Activated CD4-positive, CD25-positive, alpha-beta regulatory T cell treated with anti-CD3 and anti-CD28 coated beads, Interleukin-2, amount 50 U/mL, for 72 hours (primary cell): ENCODE results near the gene CYB5R2.

ENCODE experiments used
- DNase-seq: peaks from one replicate; pipeline ENCODE4 v3.0.0; 2021

Gene CYB5R2

GRCh38 chr11:7672960-7673723 is at the start of gene CYB5R2:
Gene CYB5R2, minus strand, starts transcription at chr11:7673500. Its CDS starts 675 bp downstream, at chr11:7672825.
- DNase-seq = no peak

- DNase-seq = no peak
These were observed 41.5 kb upstream of the CYB5R2 start for GRCh38 chr11:7714786-7715185.

GRCh38 chr11:7706377-7706776 is 33.1 kb upstream of the CYB5R2 start, which contains the start of gene OVCH2:
Gene OVCH2, minus strand, starts transcription at chr11:7706477. Its CDS starts 83 bp downstream, at chr11:7706394.
- DNase-seq = no peak

- no peak for DNase-seq
These were observed 30.4 kb upstream of the CYB5R2 start for GRCh38 chr11:7703740-7704139.

- DNase-seq = no peak
These were observed 23.1 kb upstream of the CYB5R2 start for GRCh38 chr11:7696424-7696823.

GRCh38 chr11:7694235-7694634 is 20.9 kb upstream of the CYB5R2 start:
- DNase-seq = no peak

GRCh38 chr11:7692426-7692825 is 19.1 kb upstream of the CYB5R2 start:
- no peak for DNase-seq

- no peak for DNase-seq
These were observed 18.6 kb upstream of the CYB5R2 start for GRCh38 chr11:7691759-7692350.

GRCh38 chr11:7690648-7691047 is 17.3 kb upstream of the CYB5R2 start:
- DNase-seq = no peak

GRCh38 chr11:7689239-7689638 is 15.9 kb upstream of the CYB5R2 start:
- no peak for DNase-seq

GRCh38 chr11:7688238-7688826 is 15.0 kb upstream of the CYB5R2 start:
- DNase-seq = no peak

GRCh38 chr11:7687386-7687785 is 14.1 kb upstream of the CYB5R2 start:
- no peak for DNase-seq

GRCh38 chr11:7686761-7687160 is 13.5 kb upstream of the CYB5R2 start:
- no peak for DNase-seq

- DNase-seq = no peak
These were observed 10.3 kb upstream of the CYB5R2 start for GRCh38 chr11:7683571-7683970.

- no peak for DNase-seq
These were observed 4.5 kb upstream of the CYB5R2 start for GRCh38 chr11:7677796-7678201.

- DNase-seq = no peak
These were observed 3.8 kb upstream of the CYB5R2 start for GRCh38 chr11:7677071-7677470.

- DNase-seq = no peak
These were observed 2.3 kb upstream of the CYB5R2 start for GRCh38 chr11:7675631-7676030.

- no peak for DNase-seq
These were observed 579 bp upstream of the CYB5R2 start for GRCh38 chr11:7673724-7674434.

GRCh38 chr11:7672276-7672959 is 882 bp downstream of the CYB5R2 start:
- no peak for DNase-seq

- no peak for DNase-seq
These were observed 1.7 kb downstream of the CYB5R2 start for GRCh38 chr11:7671347-7672215.

GRCh38 chr11:7670641-7671040 is 2.7 kb downstream of the CYB5R2 start:
- DNase-seq = no peak

GRCh38 chr11:7668911-7669310 is 4.4 kb downstream of the CYB5R2 start:
- no peak for DNase-seq
